ENCODE data around the gene MANSC1. TPM values are rescaled to one million over a fixed set of nuclear protein-coding genes. Genes with fewer than 3 reads are reported as not detected.
A peak's percentile ranks its signal among the peaks of the same experiment; 100 is the strongest.

MANSC1 gene
- total RNA-seq, 1 experiment from 2014 or later, result 10.0 TPM

- ATAC-seq (no peak), DNase-seq (ENCODE audit: low read depth, low spot score) (no peak)
- H3K9me3 ChIP-seq (ENCODE audit: control insufficient read depth, insufficient read depth, low read depth, low read length), result no peaks in the 10 kb centered on the region
- peaks cover 6% of the 10 kb centered on the region; the same call in 1 of the 2 replicates for H3K36me3 ChIP-seq (ENCODE audit: control insufficient read depth, insufficient read depth, low read length)
- in situ Hi-C loops (cut with HindIII; ENCODE audit: low pct_unique_long_range_greater_than_20kb, low sequenced_read_pairs) (no loop called here), intact Hi-C loops (cut with micrococcal nuclease; ENCODE audit: unreplicated experiment) (no loop called here)
- POLR2A ChIA-PET, result interaction anchor here (0.6 to 0.8 kb wide), 3 partner anchors 12 to 358 kb away, joined by 3 to 10 read pairs (median 4); no protein-coding TSS in a partner anchor
- no peak for TF ChIP-seq TCF7L2 (IDR thresholded peaks at IDR 0.05; ENCODE audit: low read depth, low read length)
- TF ChIP-seq, protein P1, sequence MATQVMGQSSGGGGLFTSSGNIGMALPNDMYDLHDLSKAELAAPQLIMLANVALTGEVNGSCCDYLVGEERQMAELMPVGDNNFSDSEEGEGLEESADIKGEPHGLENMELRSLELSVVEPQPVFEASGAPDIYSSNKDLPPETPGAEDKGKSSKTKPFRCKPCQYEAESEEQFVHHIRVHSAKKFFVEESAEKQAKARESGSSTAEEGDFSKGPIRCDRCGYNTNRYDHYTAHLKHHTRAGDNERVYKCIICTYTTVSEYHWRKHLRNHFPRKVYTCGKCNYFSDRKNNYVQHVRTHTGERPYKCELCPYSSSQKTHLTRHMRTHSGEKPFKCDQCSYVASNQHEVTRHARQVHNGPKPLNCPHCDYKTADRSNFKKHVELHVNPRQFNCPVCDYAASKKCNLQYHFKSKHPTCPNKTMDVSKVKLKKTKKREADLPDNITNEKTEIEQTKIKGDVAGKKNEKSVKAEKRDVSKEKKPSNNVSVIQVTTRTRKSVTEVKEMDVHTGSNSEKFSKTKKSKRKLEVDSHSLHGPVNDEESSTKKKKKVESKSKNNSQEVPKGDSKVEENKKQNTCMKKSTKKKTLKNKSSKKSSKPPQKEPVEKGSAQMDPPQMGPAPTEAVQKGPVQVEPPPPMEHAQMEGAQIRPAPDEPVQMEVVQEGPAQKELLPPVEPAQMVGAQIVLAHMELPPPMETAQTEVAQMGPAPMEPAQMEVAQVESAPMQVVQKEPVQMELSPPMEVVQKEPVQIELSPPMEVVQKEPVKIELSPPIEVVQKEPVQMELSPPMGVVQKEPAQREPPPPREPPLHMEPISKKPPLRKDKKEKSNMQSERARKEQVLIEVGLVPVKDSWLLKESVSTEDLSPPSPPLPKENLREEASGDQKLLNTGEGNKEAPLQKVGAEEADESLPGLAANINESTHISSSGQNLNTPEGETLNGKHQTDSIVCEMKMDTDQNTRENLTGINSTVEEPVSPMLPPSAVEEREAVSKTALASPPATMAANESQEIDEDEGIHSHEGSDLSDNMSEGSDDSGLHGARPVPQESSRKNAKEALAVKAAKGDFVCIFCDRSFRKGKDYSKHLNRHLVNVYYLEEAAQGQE (IDR thresholded peaks at IDR 0.05; ENCODE audit: insufficient read depth in 1 of 2, low read depth in 2 of 2, low read length in 1 of 2), result no peak
- TF ChIP-seq, protein P2, sequence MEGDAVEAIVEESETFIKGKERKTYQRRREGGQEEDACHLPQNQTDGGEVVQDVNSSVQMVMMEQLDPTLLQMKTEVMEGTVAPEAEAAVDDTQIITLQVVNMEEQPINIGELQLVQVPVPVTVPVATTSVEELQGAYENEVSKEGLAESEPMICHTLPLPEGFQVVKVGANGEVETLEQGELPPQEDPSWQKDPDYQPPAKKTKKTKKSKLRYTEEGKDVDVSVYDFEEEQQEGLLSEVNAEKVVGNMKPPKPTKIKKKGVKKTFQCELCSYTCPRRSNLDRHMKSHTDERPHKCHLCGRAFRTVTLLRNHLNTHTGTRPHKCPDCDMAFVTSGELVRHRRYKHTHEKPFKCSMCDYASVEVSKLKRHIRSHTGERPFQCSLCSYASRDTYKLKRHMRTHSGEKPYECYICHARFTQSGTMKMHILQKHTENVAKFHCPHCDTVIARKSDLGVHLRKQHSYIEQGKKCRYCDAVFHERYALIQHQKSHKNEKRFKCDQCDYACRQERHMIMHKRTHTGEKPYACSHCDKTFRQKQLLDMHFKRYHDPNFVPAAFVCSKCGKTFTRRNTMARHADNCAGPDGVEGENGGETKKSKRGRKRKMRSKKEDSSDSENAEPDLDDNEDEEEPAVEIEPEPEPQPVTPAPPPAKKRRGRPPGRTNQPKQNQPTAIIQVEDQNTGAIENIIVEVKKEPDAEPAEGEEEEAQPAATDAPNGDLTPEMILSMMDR (IDR thresholded peaks at IDR 0.05), result no peak
- peak overlapping the region; percentile 74 to 78 for H3K4me3 ChIP-seq (ENCODE audit: low read depth in 2 of 2, low read length in 2 of 2)
- CTCF ChIA-PET, result no interaction called here
- peaks cover 10% of the 10 kb centered on the region; the same call in 1 of the 2 replicates for H3K4me1 ChIP-seq (ENCODE audit: control insufficient read depth, insufficient read depth, low read length)
- peak overlapping the region; percentile 92 for H3K27ac ChIP-seq (ENCODE audit: low read length)
- no peaks in the 10 kb centered on the region for H3K27me3 ChIP-seq (ENCODE audit: control insufficient read depth, insufficient read depth, low read length)
- BruUV-seq (replicated peaks), result no TSS peak
Observed at GRCh38 chr12:12356467-12356895, 6.4 kb upstream of the MANSC1 start.

GRCh38 chr12:12353807-12354206, 3.8 kb upstream of the MANSC1 start:
- intact Hi-C loops (cut with micrococcal nuclease; ENCODE audit: unreplicated experiment), result no loop called here
- no peak for ATAC-seq
- no peak overlapping the region for H3K27ac ChIP-seq (ENCODE audit: low read length)
- DNase-seq (ENCODE audit: low read depth, low spot score), result no peak
- in situ Hi-C loops (cut with HindIII; ENCODE audit: low pct_unique_long_range_greater_than_20kb, low sequenced_read_pairs), result no loop called here
- H3K9me3 ChIP-seq (ENCODE audit: control insufficient read depth, insufficient read depth, low read depth, low read length), result no peaks in the 10 kb centered on the region
- BruUV-seq (replicated peaks), result no TSS peak
- no peak for TF ChIP-seq TCF7L2 (IDR thresholded peaks at IDR 0.05; ENCODE audit: low read depth, low read length)
- TF ChIP-seq POLR2AphosphoS5 (IDR thresholded peaks at IDR 0.05; ENCODE audit: low read depth, low read length), result no peak
- no peak for TF ChIP-seq SIN3A (IDR thresholded peaks at IDR 0.05; ENCODE audit: borderline replicate concordance, insufficient read depth, low read depth, low read length)
- TF ChIP-seq, protein P1 (IDR thresholded peaks at IDR 0.05; ENCODE audit: insufficient read depth in 1 of 2, low read depth in 2 of 2, low read length in 1 of 2), result no peak
- TF ChIP-seq, protein P2 (IDR thresholded peaks at IDR 0.05), result no peak
- H3K36me3 ChIP-seq (ENCODE audit: control insufficient read depth, insufficient read depth, low read length), result peaks cover 6% of the 10 kb centered on the region; the same call in 1 of the 2 replicates
- no peak overlapping the region for H3K4me3 ChIP-seq (ENCODE audit: low read depth in 2 of 2, low read length in 2 of 2)
- ChIA-PET CTCF (no interaction called here), POLR2A (no interaction called here)
- H3K27me3 ChIP-seq (ENCODE audit: control insufficient read depth, insufficient read depth, low read length), result no peaks in the 10 kb centered on the region
- H3K4me1 ChIP-seq (ENCODE audit: control insufficient read depth, insufficient read depth, low read length), result peaks cover 11% of the 10 kb centered on the region; the same call in 1 of the 2 replicates

All from Panc1 (cell line).